Measurements from ENCODE around the gene ZNF148.

The ZNF148 gene

DNA sequence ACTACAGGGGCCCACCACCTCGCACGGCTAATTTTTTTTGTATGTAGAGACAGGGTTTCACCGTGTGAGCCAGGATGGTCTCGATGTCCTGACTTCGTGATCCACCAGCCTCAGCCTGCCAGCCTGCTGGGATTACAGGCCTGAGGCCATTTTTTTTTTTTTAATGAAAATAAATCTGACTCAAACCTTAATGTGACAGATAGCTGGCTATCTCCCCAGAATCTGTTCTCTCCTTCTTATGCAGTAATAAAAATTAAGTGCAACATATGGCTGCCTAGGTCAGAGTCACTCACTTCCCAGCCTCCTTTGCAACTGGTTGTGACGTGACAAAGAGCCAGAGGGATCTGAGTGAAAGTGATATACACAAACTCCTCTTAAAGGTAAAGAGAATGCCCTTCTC is 53.0 kb downstream of the ZNF148 start:
- H3K9ac ChIP-seq = no peak overlapping the region
- H3K4me3 ChIP-seq (IDR thresholded peaks at IDR 0.05; ENCODE audit: insufficient read depth, low read depth, low read length) = no peak overlapping the region
- TF ChIP-seq CTCF (conservative IDR thresholded peaks at IDR 0.05; ENCODE audit: low read depth, low read length) = no peak
- no peak overlapping the region for H3K27ac ChIP-seq
- no peaks in the 10 kb centered on the region for H3K36me3 ChIP-seq (ENCODE audit: insufficient read depth)
- H4K20me1 ChIP-seq (ENCODE audit: insufficient read depth) = no peaks in the 10 kb centered on the region
- H3K4me1 ChIP-seq (ENCODE audit: low read depth, poor library complexity, severe bottlenecking) = no peaks in the 10 kb centered on the region
- H2AFZ ChIP-seq (ENCODE audit: low read depth) = no peak overlapping the region
- H3K4me2 ChIP-seq = no peak overlapping the region
- no peaks in the 10 kb centered on the region for H3K27me3 ChIP-seq (ENCODE audit: insufficient read depth, low read depth)
- 0 out of 2 replicates have a peak, but pooled peaks cover 5% of the 10 kb centered on the region for H3K79me2 ChIP-seq (ENCODE audit: insufficient read depth, low read depth)

DNA sequence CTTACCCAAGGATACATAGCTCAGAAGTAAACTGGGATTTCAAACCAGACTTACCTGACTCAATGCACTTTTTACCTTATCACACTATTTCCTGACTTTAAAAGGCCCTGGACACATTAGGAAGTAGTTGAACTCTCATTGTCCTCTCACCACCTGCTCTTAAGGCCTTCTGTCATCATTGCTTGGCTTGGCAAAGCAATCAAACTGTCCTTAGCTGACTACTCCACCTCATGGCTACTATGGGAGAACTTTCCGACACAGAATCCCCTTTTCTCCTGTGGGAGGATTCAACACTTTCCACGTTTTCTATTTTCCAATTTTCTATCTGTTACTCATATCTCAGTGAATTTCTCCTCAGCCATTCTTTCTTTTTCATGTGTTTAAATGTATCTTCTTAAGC is 55.4 kb downstream of the ZNF148 start:
- Histone ChIP-seq H3K4me2 (no peak overlapping the region), H4K20me1 (ENCODE audit: insufficient read depth) (no peaks in the 10 kb centered on the region), H3K27ac (no peak overlapping the region), H3K36me3 (ENCODE audit: insufficient read depth) (no peaks in the 10 kb centered on the region), H3K27me3 (ENCODE audit: insufficient read depth, low read depth) (no peaks in the 10 kb centered on the region), H3K4me1 (ENCODE audit: low read depth, poor library complexity, severe bottlenecking) (no peaks in the 10 kb centered on the region), H3K79me2 (ENCODE audit: insufficient read depth, low read depth) (no peaks in the 10 kb centered on the region), H3K4me3 (IDR thresholded peaks at IDR 0.05; ENCODE audit: insufficient read depth, low read depth, low read length) (no peak overlapping the region), H3K9ac (no peak overlapping the region), H2AFZ (ENCODE audit: low read depth) (no peak overlapping the region)
- TF ChIP-seq CTCF (conservative IDR thresholded peaks at IDR 0.05; ENCODE audit: low read depth, low read length) = no peak

DNA sequence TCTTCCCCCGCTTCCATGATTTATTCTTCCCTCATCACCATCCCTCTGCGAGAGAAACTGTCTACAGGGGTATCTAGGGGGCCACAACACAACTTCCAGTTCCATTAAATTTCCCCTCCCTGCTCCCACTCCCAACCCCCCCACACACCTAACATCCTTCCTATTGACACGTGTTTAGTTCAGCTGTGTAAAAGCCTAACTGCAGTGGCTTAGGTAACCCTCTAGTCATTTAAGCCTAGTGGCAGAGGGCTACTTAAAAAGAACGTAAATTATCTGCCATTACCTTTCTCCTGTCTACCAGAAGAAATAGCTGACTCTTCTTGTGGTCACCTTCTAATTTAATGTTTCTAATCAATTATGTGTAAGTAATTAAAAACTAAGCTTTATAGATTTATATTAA is 56.3 kb downstream of the ZNF148 start:
- H3K27ac ChIP-seq = no peak overlapping the region
- no peaks in the 10 kb centered on the region for H3K4me1 ChIP-seq (ENCODE audit: low read depth, poor library complexity, severe bottlenecking)
- no peaks in the 10 kb centered on the region for H3K27me3 ChIP-seq (ENCODE audit: insufficient read depth, low read depth)
- no peak for TF ChIP-seq CTCF (conservative IDR thresholded peaks at IDR 0.05; ENCODE audit: low read depth, low read length)
- no peaks in the 10 kb centered on the region for H3K79me2 ChIP-seq (ENCODE audit: insufficient read depth, low read depth)
- no peak overlapping the region for H3K4me3 ChIP-seq (IDR thresholded peaks at IDR 0.05; ENCODE audit: insufficient read depth, low read depth, low read length)
- H2AFZ ChIP-seq (ENCODE audit: low read depth) = no peak overlapping the region
- no peak overlapping the region for H3K9ac ChIP-seq
- H4K20me1 ChIP-seq (ENCODE audit: insufficient read depth) = no peaks in the 10 kb centered on the region
- no peaks in the 10 kb centered on the region for H3K36me3 ChIP-seq (ENCODE audit: insufficient read depth)
- H3K4me2 ChIP-seq = no peak overlapping the region

DNA sequence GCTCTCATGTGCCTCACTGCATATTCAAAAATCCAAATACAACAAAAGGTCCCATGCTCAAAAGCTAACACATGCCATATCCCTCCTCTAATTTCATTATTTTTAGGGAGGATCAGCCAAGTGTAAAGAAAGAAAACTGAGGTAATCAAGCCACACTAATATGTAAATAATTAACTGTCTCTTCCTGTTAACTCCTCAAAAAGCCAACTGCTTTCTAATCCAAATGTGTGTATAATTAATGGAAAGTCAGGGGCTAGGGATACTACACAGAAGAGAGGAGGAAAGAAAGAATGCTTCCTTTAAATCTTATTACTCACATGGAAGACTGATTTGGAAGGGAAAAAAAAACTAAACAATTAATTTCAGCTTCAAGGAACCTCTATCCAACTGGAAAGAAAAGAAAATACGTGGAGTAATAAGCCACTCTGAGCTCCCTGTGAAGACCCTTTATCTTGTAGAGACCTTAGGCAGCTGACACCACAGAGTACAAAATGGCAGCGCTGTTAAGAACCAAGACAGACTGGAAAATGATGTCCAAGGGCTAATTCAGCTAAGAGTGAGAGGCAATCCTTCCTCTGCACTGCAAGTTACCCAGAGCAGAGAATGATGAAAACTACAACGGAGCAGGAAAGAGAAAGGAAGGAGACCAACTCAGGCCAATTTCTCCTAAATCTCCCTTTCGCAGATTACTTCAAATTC is 56.8 kb downstream of the ZNF148 start:
- H3K4me3 ChIP-seq (IDR thresholded peaks at IDR 0.05; ENCODE audit: insufficient read depth, low read depth, low read length) = no peak overlapping the region
- H3K4me2 ChIP-seq = no peak overlapping the region
- H2AFZ ChIP-seq (ENCODE audit: low read depth) = no peak overlapping the region
- no peak for TF ChIP-seq CTCF (conservative IDR thresholded peaks at IDR 0.05; ENCODE audit: low read depth, low read length)
- H3K27me3 ChIP-seq (ENCODE audit: insufficient read depth, low read depth) = no peaks in the 10 kb centered on the region
- H3K36me3 ChIP-seq (ENCODE audit: insufficient read depth) = no peaks in the 10 kb centered on the region
- H3K4me1 ChIP-seq (ENCODE audit: low read depth, poor library complexity, severe bottlenecking) = no peaks in the 10 kb centered on the region
- no peaks in the 10 kb centered on the region for H4K20me1 ChIP-seq (ENCODE audit: insufficient read depth)
- no peak overlapping the region for H3K9ac ChIP-seq
- no peak overlapping the region for H3K27ac ChIP-seq
- no peaks in the 10 kb centered on the region for H3K79me2 ChIP-seq (ENCODE audit: insufficient read depth, low read depth)

Data from KMS-11 (cell line).